Left ventricle myocardium inferior (tissue), 1 donor: ENCODE results near the gene SDK1. TPM values are rescaled to one million over a fixed set of nuclear protein-coding genes. Genes with fewer than 3 reads are reported as not detected.
A peak's percentile ranks its signal among the peaks of the same experiment; 100 is the strongest.

Experiments used
- DNase-seq: peaks from one replicate; pipeline ENCODE4 v3.0.0-alpha.2; 2020
- H3K27ac ChIP-seq: fragments of 200-600 bp; replicated peaks from 2 replicates; pipeline ENCODE4 v1.8.0; 2021
- H3K27me3 ChIP-seq: fragments of 200-600 bp; 2 replicates; pipeline ENCODE4 v1.8.0; 2021; ENCODE audit warnings: low read depth
- H3K36me3 ChIP-seq: fragments of 200-600 bp; 2 replicates; pipeline ENCODE4 v1.8.0; 2021
- H3K4me1 ChIP-seq: fragments of 200-600 bp; 2 replicates; pipeline ENCODE4 v1.8.0; 2021
- H3K4me3 ChIP-seq: fragments of 200-600 bp; 2 replicates; pipeline ENCODE4 v1.8.0; 2021; ENCODE audit warnings: mild to moderate bottlenecking, moderate library complexity
- H3K9me3 ChIP-seq: fragments of 200-600 bp; replicated peaks from 2 replicates; pipeline ENCODE4 v1.8.0; 2021
- CTCF ChIP-seq: fragments of 200-600 bp; IDR thresholded peaks from 2 replicates; pipeline ENCODE4 v1.8.0; 2021; ENCODE audit warnings: antibody characterized with exemption, mild to moderate bottlenecking, borderline replicate concordance
- intact Hi-C: fragments of 100-400 bp; cut with micrococcal nuclease; formaldehyde crosslinking; loops from one replicate; pipeline ENCODE4 v1.11.0; 2022
- total RNA-seq: library from RNA; stranded (reverse); fragmentation: NEBNext Ultra II Directional; extraction: Animal tissue kit (Norgen Biotek cat#: 25700); gene quantifications from one replicate; pipeline ENCODE4 v1.2.1, GENCODE V29; 2021
- donor health status: DM: no; HTN: yes; CAD: no; lungs with severe emphysema.

The SDK1 gene
- total RNA-seq, 1 donor from 2014 or later, result 1.3 TPM

- DNase-seq, result no peak
- no peak for TF ChIP-seq CTCF
- Histone ChIP-seq H3K4me1 (no peaks in the 10 kb centered on the region), H3K27me3 (no peaks in the 10 kb centered on the region), H3K27ac (no peak overlapping the region), H3K36me3 (no peaks in the 10 kb centered on the region), H3K9me3 (peaks cover 4% of the 10 kb centered on the region), H3K4me3 (no peak overlapping the region)
- intact Hi-C loops, result no loop called here
These were observed 20.0 kb upstream of the SDK1 start for GRCh38 chr7:3280946-3281656.

DNA sequence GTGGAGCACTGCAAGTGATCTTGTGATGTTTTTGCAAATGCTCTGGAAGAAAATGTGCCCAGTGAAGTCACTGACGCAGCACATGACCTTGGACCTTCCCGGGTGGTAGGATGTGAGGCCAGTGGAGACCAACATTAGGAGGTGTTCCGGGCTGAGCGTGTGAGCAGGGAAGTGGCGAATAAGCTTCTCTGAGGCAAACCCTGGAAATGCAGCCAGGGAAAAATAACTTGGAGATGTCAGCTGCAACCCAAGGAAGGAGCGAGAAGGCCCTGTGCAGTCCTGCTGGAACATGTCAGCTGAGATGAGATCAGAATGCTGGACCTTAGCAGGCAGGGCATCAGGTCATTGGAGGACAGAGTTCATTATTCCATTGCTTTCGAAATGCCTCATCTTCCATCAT is 18.6 kb upstream of the SDK1 start:
- H3K9me3 ChIP-seq, result peaks cover 3% of the 10 kb centered on the region
- no peaks in the 10 kb centered on the region for H3K36me3 ChIP-seq
- no peak for TF ChIP-seq CTCF
- H3K27ac ChIP-seq, result peak overlapping the region; percentile 16
- DNase-seq, result no peak
- no peaks in the 10 kb centered on the region for H3K27me3 ChIP-seq
- intact Hi-C loops, result no loop called here
- no peaks in the 10 kb centered on the region for H3K4me1 ChIP-seq
- H3K4me3 ChIP-seq, result no peak overlapping the region

- Histone ChIP-seq H3K9me3 (peaks cover 4% of the 10 kb centered on the region), H3K27ac (peak overlapping the region; percentile 12), H3K27me3 (no peaks in the 10 kb centered on the region), H3K4me1 (no peaks in the 10 kb centered on the region), H3K36me3 (no peaks in the 10 kb centered on the region), H3K4me3 (no peak overlapping the region)
- intact Hi-C loops, result no loop called here
- DNase-seq, result no peak
- no peak for TF ChIP-seq CTCF
These were observed 17.8 kb upstream of the SDK1 start for GRCh38 chr7:3283130-3283704.

GRCh38 chr7:3285652-3286051 is 15.4 kb upstream of the SDK1 start:
- Histone ChIP-seq H3K4me3 (no peak overlapping the region), H3K27me3 (no peaks in the 10 kb centered on the region), H3K36me3 (no peaks in the 10 kb centered on the region), H3K4me1 (no peaks in the 10 kb centered on the region), H3K27ac (no peak overlapping the region), H3K9me3 (peaks cover 10% of the 10 kb centered on the region)
- no peak for TF ChIP-seq CTCF
- DNase-seq, result no peak
- intact Hi-C loops, result no loop called here

GRCh38 chr7:3289996-3290395 is 11.1 kb upstream of the SDK1 start:
- Histone ChIP-seq H3K9me3 (peaks cover 10% of the 10 kb centered on the region), H3K4me3 (no peak overlapping the region), H3K4me1 (no peaks in the 10 kb centered on the region), H3K27ac (no peak overlapping the region), H3K36me3 (no peaks in the 10 kb centered on the region), H3K27me3 (peaks cover 27% of the 10 kb centered on the region)
- DNase-seq, result no peak
- intact Hi-C loops, result no loop called here
- TF ChIP-seq CTCF, result no peak
